GM12892 (cell line): Measurements from ENCODE around the gene TMF1.

ENCODE experiments used
- POLR2A ChIP-seq: IDR thresholded peaks from 2 replicates; pipeline ENCODE4 v1.6.1; 2011; ENCODE audit warnings: low read depth, low read length, control low read depth
- POLR2AphosphoS5 ChIP-seq: IDR thresholded peaks from 2 replicates; pipeline ENCODE4 v1.6.1; 2011; ENCODE audit warnings: low read depth, low read length, control low read depth
- TAF1 ChIP-seq: IDR thresholded peaks from 2 replicates; pipeline ENCODE4 v1.6.1; 2011; ENCODE audit warnings: low read depth, mild to moderate bottlenecking, control low read depth, low read length, borderline replicate concordance

DNA sequence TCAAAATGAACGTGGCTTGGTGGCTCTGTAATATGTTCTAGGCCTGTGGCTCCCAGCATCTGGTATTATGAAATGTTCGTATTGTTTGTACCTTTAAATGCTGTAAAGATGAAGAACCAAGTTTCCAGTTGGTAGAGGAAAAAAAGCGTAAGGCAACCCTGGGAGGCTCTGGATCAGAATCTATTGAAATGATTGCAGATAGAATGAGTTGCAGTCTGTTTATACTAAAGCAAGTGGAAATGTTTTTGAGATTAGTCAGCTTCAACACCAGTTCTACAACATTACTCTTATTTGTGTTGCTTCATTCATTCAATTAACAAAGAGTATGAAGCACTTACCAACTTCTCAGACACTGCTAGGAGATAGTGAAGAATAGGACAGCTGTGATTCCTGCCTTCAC, 37.9 kb upstream of the TMF1 start:
- no peak for TF ChIP-seq POLR2A
- TF ChIP-seq POLR2AphosphoS5: no peak
- TF ChIP-seq TAF1: no peak
